ENCODE results near the gene PPIL6.

DNA sequence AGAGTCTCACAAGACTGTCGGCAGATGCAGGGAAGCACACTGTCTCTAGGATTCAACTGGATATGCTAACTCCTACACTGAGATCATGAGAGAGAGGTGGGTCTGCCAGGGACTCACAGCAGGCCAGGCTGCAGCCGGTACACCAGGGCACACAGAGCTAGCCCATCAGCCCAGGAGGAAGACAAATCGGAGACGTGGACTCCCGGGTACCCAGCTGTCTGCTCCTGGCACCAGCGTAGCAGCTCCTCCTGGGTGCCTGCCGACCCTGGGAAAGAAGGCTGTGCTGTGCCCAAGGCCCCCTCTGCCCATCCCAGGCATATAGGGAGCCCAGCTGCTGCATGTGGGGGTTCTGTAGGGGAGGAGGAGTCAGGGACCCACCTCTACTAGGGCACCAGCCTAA is 8.2 kb upstream of the PPIL6 start:
- no peak for TF ChIP-seq POLR2A (IDR thresholded peaks at IDR 0.05)
- no peak for TF ChIP-seq POLR2AphosphoS5 (IDR thresholded peaks at IDR 0.05)
- TF ChIP-seq CTCF (IDR thresholded peaks at IDR 0.05): no peak

Data from suprapubic skin (tissue), 4 donors.